ENCODE measurements around the gene RAB11A. TPM values are rescaled to one million over a fixed set of nuclear protein-coding genes. Genes with fewer than 3 reads are reported as not detected.

RAB11A gene
- total and polyA plus RNA-seq, 2 donors = 118 to 119 TPM

DNA sequence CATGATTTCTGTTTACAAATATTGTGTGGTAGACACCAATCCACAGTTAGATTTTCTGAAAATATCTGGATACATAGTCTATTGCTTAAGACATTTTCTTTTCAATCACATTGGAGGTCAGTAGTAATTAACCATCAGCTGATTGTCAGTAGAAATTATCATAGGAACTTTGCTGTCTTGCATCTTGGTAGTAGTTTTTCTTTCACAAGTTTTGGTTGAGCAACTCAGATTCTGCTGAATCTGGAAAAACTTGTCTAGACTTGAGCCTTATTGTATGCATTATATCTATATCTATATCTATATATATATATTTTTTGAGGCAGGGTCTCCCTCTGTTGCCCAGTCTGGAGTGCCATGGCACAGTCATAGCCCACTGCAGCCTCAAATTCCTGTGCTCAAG is 4.0 kb downstream of the RAB11A start:
- no peaks in the 10 kb centered on the region for H3K27me3 ChIP-seq (ENCODE audit: control insufficient read depth in 2 of 2, insufficient read depth in 1 of 2, low read length in 1 of 2)
- H3K9me3 ChIP-seq (ENCODE audit: control insufficient read depth in 2 of 2, insufficient read depth in 1 of 2, low read length in 1 of 2) = peaks cover 0 to 6% of the 10 kb centered on the region in 2 donors
- DNase-seq (ENCODE audit: low read depth in 6 of 9, low spot score in 9 of 9) = no peak
- H3K4me3 ChIP-seq (ENCODE audit: low read length in 2 of 2) = no peak overlapping the region
- H3K36me3 ChIP-seq (ENCODE audit: control insufficient read depth in 2 of 2, insufficient read depth in 2 of 2, low read length in 1 of 2) = peaks cover 14 to 23% of the 10 kb centered on the region in 2 donors
- no peak overlapping the region for H3K27ac ChIP-seq (ENCODE audit: low read depth in 1 of 2, low read length in 1 of 2)
- no peaks in the 10 kb centered on the region for H3K4me1 ChIP-seq (ENCODE audit: control insufficient read depth in 2 of 2, insufficient read depth in 2 of 2, low read length in 2 of 2)

DNA sequence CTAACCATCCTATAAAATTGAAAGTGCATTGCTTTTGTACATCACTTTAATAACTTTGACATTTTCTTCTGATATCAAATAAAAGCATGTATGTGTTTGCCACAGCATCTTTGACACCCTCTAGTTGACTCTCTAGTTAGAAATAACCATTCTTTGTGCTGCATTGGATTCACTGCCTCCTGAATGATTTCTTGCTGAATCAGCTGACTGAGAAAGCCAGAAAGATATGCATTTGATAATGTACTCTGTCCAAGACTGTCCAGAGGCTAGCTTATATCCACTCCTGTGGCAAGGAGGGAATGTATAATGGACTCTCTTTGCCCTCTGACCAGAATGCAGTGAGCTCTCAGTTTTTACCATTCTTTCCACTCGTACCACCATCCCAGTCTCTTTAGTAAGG is 6.2 kb downstream of the RAB11A start:
- Histone ChIP-seq H3K27ac (ENCODE audit: low read depth in 1 of 2, low read length in 1 of 2) (no peak overlapping the region), H3K4me3 (ENCODE audit: low read length in 2 of 2) (no peak overlapping the region), H3K9me3 (ENCODE audit: control insufficient read depth in 2 of 2, insufficient read depth in 1 of 2, low read length in 1 of 2) (no peaks in the 10 kb centered on the region), H3K27me3 (ENCODE audit: control insufficient read depth in 2 of 2, insufficient read depth in 1 of 2, low read length in 1 of 2) (no peaks in the 10 kb centered on the region), H3K36me3 (ENCODE audit: control insufficient read depth in 2 of 2, insufficient read depth in 2 of 2, low read length in 1 of 2) (peaks cover 18 to 41% of the 10 kb centered on the region in 2 donors), H3K4me1 (ENCODE audit: control insufficient read depth in 2 of 2, insufficient read depth in 2 of 2, low read length in 2 of 2) (no peaks in the 10 kb centered on the region)
- no peak for DNase-seq (ENCODE audit: low read depth in 6 of 9, low spot score in 9 of 9)
- 98% methylated on average over 1 of the region's 1 CpG for WGBS

DNA sequence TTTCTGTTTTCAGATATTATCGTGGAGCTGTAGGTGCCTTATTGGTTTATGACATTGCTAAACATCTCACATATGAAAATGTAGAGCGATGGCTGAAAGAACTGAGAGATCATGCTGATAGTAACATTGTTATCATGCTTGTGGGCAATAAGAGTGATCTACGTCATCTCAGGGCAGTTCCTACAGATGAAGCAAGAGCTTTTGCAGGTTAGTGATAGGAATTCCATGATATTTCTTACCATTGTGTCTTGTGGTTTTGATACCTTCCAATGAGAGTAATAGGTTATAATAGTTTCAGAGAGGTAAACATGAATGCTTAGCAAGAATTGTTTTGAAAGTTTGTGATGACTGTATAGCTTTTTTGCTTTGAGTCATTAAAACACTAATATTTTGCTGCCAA is 8.5 kb downstream of the RAB11A start:
- no peaks in the 10 kb centered on the region for H3K27me3 ChIP-seq (ENCODE audit: control insufficient read depth in 2 of 2, insufficient read depth in 1 of 2, low read length in 1 of 2)
- H3K9me3 ChIP-seq (ENCODE audit: control insufficient read depth in 2 of 2, insufficient read depth in 1 of 2, low read length in 1 of 2) = no peaks in the 10 kb centered on the region
- DNase-seq (ENCODE audit: low read depth in 6 of 9, low spot score in 9 of 9) = no peak
- peaks cover 4 to 9% of the 10 kb centered on the region in 2 donors for H3K4me1 ChIP-seq (ENCODE audit: control insufficient read depth in 2 of 2, insufficient read depth in 2 of 2, low read length in 2 of 2)
- H3K36me3 ChIP-seq (ENCODE audit: control insufficient read depth in 2 of 2, insufficient read depth in 2 of 2, low read length in 1 of 2) = peaks cover 18 to 50% of the 10 kb centered on the region in 2 donors
- H3K4me3 ChIP-seq (ENCODE audit: low read length in 2 of 2) = no peak overlapping the region
- WGBS = 97% methylated on average over 3 of the region's 3 CpGs
- no peak overlapping the region for H3K27ac ChIP-seq (ENCODE audit: low read depth in 1 of 2, low read length in 1 of 2)

DNA sequence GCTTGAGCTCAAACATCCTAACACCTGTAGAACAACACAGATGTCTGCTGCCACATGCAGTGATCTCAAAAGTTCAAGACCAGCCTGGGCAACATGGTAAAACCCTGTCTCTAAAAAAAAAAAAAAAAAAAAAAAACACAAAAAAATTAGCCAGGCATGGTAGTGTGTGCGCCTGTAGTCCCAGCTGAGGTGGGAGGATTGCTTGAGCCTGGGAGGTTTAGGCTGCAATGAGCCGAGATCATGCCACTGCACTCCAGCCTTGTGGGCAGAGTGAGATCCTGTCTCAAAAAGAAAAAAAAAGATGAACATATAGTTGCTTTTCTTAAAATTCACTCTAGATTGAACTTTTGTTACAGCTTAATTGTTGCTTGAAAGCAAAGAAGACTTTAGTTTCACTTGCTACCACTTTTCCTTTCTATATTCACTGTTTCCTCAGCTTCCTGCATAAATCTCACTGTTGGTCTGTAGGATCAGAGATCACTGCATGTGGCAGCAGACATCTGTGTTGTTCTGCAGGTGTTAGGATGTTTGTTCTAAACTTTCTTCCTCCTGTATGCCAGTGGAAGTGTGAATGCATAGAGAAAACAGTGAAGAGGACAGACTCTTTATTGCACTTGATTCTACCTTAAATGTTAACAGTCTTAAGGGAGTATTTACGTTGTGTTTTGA is 12.6 kb downstream of the RAB11A start:
- WGBS = 30% methylated on average over 3 of the region's 3 CpGs
- H3K9me3 ChIP-seq (ENCODE audit: control insufficient read depth in 2 of 2, insufficient read depth in 1 of 2, low read length in 1 of 2) = no peaks in the 10 kb centered on the region
- H3K4me1 ChIP-seq (ENCODE audit: control insufficient read depth in 2 of 2, insufficient read depth in 2 of 2, low read length in 2 of 2) = peaks cover 4 to 9% of the 10 kb centered on the region in 2 donors
- peaks cover 18 to 54% of the 10 kb centered on the region in 2 donors for H3K36me3 ChIP-seq (ENCODE audit: control insufficient read depth in 2 of 2, insufficient read depth in 2 of 2, low read length in 1 of 2)
- no peak overlapping the region for H3K4me3 ChIP-seq (ENCODE audit: low read length in 2 of 2)
- H3K27ac ChIP-seq (ENCODE audit: low read depth in 1 of 2, low read length in 1 of 2) = peak overlapping the region; percentile 57 to 62
- peak in 7 of 9 donors; percentile 34 to 75 (median 41) for DNase-seq (ENCODE audit: low read depth in 6 of 9, low spot score in 9 of 9)
- no peaks in the 10 kb centered on the region for H3K27me3 ChIP-seq (ENCODE audit: control insufficient read depth in 2 of 2, insufficient read depth in 1 of 2, low read length in 1 of 2)

DNA sequence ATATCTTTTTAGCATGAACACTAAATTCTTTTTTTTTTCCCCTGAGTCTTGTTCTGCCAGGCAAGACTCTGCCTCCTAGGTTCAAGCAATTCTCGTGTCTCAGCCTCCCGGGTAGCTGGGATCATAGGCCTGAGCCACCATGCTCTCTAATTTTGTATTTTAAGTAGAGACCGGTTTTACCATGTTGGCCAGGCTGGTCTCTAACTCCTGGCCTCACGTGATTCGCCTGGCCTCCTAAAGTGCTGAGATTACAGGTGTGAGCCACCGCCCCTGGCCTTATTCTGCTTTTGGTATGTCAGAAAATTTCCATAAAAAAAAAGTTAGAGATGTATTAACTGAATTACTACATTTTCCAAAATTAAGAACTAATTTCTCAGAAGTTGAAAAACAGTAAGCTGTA is 14.3 kb downstream of the RAB11A start:
- WGBS = 98% methylated on average over 6 of the region's 6 CpGs
- Histone ChIP-seq H3K27ac (ENCODE audit: low read depth in 1 of 2, low read length in 1 of 2) (no peak overlapping the region), H3K36me3 (ENCODE audit: control insufficient read depth in 2 of 2, insufficient read depth in 2 of 2, low read length in 1 of 2) (peaks cover 10 to 50% of the 10 kb centered on the region in 2 donors)

DNA sequence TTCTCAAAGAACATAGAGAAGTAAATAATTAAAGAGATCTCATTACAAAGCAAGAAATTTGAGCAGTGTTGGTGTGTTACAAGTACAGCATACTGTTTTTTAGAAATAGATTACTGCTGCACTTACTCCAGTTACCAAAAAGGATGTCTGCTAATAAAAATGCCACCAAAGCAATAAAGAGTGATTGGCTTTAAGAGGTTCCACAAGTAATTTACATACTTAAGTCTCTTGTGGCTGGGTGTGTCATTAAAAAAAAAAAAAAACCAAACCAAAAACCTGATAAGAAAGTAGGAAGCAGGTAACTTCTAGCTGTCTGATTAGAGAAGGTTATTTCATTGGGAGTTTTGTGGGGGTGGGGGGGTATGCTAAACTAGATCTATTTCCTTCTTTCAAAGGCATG is 15.2 kb downstream of the RAB11A start:
- Histone ChIP-seq H3K36me3 (ENCODE audit: control insufficient read depth in 2 of 2, insufficient read depth in 2 of 2, low read length in 1 of 2) (peaks cover 7 to 46% of the 10 kb centered on the region in 2 donors), H3K4me1 (ENCODE audit: control insufficient read depth in 2 of 2, insufficient read depth in 2 of 2, low read length in 2 of 2) (peaks cover 4 to 11% of the 10 kb centered on the region in 2 donors), H3K4me3 (ENCODE audit: low read length in 2 of 2) (no peak overlapping the region), H3K27me3 (ENCODE audit: control insufficient read depth in 2 of 2, insufficient read depth in 1 of 2, low read length in 1 of 2) (no peaks in the 10 kb centered on the region), H3K27ac (ENCODE audit: low read depth in 1 of 2, low read length in 1 of 2) (no peak overlapping the region), H3K9me3 (ENCODE audit: control insufficient read depth in 2 of 2, insufficient read depth in 1 of 2, low read length in 1 of 2) (no peaks in the 10 kb centered on the region)
- no peak for DNase-seq (ENCODE audit: low read depth in 6 of 9, low spot score in 9 of 9)

More for the DNA sequence above, 14.3 kb downstream of the RAB11A start:
- Histone ChIP-seq H3K4me3 (ENCODE audit: low read length in 2 of 2) (no peak overlapping the region), H3K4me1 (ENCODE audit: control insufficient read depth in 2 of 2, insufficient read depth in 2 of 2, low read length in 2 of 2) (peaks cover 4 to 11% of the 10 kb centered on the region in 2 donors), H3K27me3 (ENCODE audit: control insufficient read depth in 2 of 2, insufficient read depth in 1 of 2, low read length in 1 of 2) (no peaks in the 10 kb centered on the region), H3K9me3 (ENCODE audit: control insufficient read depth in 2 of 2, insufficient read depth in 1 of 2, low read length in 1 of 2) (no peaks in the 10 kb centered on the region)
- DNase-seq (ENCODE audit: low read depth in 6 of 9, low spot score in 9 of 9) = no peak

DNA sequence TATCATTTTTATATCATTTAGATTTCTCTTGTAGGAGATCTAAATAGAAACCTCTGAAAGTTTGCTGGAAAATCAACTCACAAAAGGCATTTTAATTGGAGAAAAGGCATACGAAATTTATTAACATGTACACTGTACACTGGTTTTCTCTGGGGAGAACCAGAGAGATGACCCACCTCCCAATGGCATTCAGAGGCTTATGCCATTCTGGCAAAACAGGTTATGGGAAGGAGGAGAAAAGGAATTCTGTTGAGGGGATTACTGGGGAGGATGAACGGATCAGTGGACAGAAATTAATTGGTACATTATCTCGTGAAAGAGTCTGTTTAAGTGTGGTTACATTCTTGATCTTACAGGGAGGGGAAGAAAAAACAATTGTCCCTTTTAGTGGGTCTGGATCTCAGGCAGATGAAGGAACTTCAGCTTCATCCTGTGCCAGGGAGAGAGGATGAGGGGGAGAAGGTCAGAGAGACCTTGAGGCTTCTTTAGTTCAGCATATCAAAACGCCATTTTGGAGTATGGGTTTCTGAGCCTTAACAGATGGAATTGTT is 16.5 kb downstream of the RAB11A start:
- Histone ChIP-seq H3K27ac (ENCODE audit: low read depth in 1 of 2, low read length in 1 of 2) (no peak overlapping the region), H3K36me3 (ENCODE audit: control insufficient read depth in 2 of 2, insufficient read depth in 2 of 2, low read length in 1 of 2) (peaks cover 7 to 40% of the 10 kb centered on the region in 2 donors), H3K9me3 (ENCODE audit: control insufficient read depth in 2 of 2, insufficient read depth in 1 of 2, low read length in 1 of 2) (no peaks in the 10 kb centered on the region), H3K4me3 (ENCODE audit: low read length in 2 of 2) (no peak overlapping the region), H3K4me1 (ENCODE audit: control insufficient read depth in 2 of 2, insufficient read depth in 2 of 2, low read length in 2 of 2) (peaks cover 4 to 11% of the 10 kb centered on the region in 2 donors), H3K27me3 (ENCODE audit: control insufficient read depth in 2 of 2, insufficient read depth in 1 of 2, low read length in 1 of 2) (no peaks in the 10 kb centered on the region)
- no peak for DNase-seq (ENCODE audit: low read depth in 6 of 9, low spot score in 9 of 9)
- 98% methylated on average over 4 of the region's 4 CpGs for WGBS

DNA sequence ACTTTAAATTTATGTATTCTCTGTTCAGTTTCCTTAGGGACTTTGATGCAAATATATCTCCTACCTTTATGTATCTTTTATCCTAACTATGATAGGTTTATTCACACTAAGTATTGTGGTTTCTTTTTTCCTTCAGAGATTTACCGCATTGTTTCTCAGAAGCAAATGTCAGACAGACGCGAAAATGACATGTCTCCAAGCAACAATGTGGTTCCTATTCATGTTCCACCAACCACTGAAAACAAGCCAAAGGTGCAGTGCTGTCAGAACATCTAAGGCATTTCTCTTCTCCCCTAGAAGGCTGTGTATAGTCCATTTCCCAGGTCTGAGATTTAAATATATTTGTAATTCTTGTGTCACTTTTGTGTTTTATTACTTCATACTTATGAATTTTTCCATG is 18.3 kb downstream of the RAB11A start:
- peak in 6 of 9 donors; percentile 41 to 81 (median 49) for DNase-seq (ENCODE audit: low read depth in 6 of 9, low spot score in 9 of 9)
- Histone ChIP-seq H3K27ac (ENCODE audit: low read depth in 1 of 2, low read length in 1 of 2) (no peak overlapping the region), H3K27me3 (ENCODE audit: control insufficient read depth in 2 of 2, insufficient read depth in 1 of 2, low read length in 1 of 2) (no peaks in the 10 kb centered on the region), H3K4me3 (ENCODE audit: low read length in 2 of 2) (no peak overlapping the region), H3K9me3 (ENCODE audit: control insufficient read depth in 2 of 2, insufficient read depth in 1 of 2, low read length in 1 of 2) (no peaks in the 10 kb centered on the region), H3K4me1 (ENCODE audit: control insufficient read depth in 2 of 2, insufficient read depth in 2 of 2, low read length in 2 of 2) (peaks cover 0 to 2% of the 10 kb centered on the region in 2 donors), H3K36me3 (ENCODE audit: control insufficient read depth in 2 of 2, insufficient read depth in 2 of 2, low read length in 1 of 2) (peaks cover 11 to 43% of the 10 kb centered on the region in 2 donors)
- 28% methylated on average over 3 of the region's 3 CpGs for WGBS

DNA sequence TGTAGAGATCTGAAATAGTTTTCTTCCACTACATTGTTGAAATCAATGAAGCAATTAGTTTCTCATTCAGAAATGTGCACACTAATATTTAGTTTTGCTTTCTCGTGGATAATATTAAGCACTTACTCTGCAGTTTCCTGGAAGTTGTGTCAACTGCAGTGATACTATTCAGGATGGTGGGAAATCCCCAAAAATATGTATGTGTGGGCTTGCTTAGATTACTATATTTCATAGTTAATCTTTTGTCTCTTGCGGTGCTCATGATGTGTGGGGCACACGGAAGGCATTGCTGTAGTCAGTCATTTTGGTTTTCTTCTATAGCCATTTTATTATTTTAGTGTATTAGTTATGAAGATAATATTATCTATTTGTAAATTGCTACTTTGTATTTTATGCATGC is 19.7 kb downstream of the RAB11A start:
- Histone ChIP-seq H3K36me3 (ENCODE audit: control insufficient read depth in 2 of 2, insufficient read depth in 2 of 2, low read length in 1 of 2) (peaks cover 9 to 41% of the 10 kb centered on the region in 2 donors), H3K27me3 (ENCODE audit: control insufficient read depth in 2 of 2, insufficient read depth in 1 of 2, low read length in 1 of 2) (no peaks in the 10 kb centered on the region), H3K4me1 (ENCODE audit: control insufficient read depth in 2 of 2, insufficient read depth in 2 of 2, low read length in 2 of 2) (peaks cover 0 to 2% of the 10 kb centered on the region in 2 donors), H3K4me3 (ENCODE audit: low read length in 2 of 2) (no peak overlapping the region), H3K27ac (ENCODE audit: low read depth in 1 of 2, low read length in 1 of 2) (no peak overlapping the region), H3K9me3 (ENCODE audit: control insufficient read depth in 2 of 2, insufficient read depth in 1 of 2, low read length in 1 of 2) (no peaks in the 10 kb centered on the region)
- WGBS = 86% methylated on average over 3 of the region's 3 CpGs
- DNase-seq (ENCODE audit: low read depth in 6 of 9, low spot score in 9 of 9) = peak in 1 of 9 donors; percentile 13

Measured in thymus (tissue), 11 donors.